Spleen (tissue), 11 donors: ENCODE data around the gene PTH1R. TPM values are rescaled to one million over a fixed set of nuclear protein-coding genes. Genes with fewer than 3 reads are reported as not detected.
A peak's percentile ranks its signal among the peaks of the same experiment; 100 is the strongest.

ENCODE experiments used
- DNase-seq: peaks from one replicate; pipeline ENCODE4 v3.0.0-alpha.2; 2020
- H3K27ac ChIP-seq, 8 donors: fragments of 200-600 bp; sonication (generic) in 7 of 8; 1 replicate in 4 of 8; 2 replicates in 4 of 8; pipeline versions ENCODE4 v1.5.0 to v1.8.0; 2016 to 2021; ENCODE audit warnings: inconsistent platforms in 4 of 8, mild to moderate bottlenecking in 4 of 8, moderate library complexity in 1 of 8
- H3K27me3 ChIP-seq, 7 donors: fragments of 200-600 bp; sonication (generic) in 6 of 7; replicated peaks in 1 of 7; 1 replicate in 4 of 7; 2 replicates in 3 of 7; pipeline versions ENCODE4 v1.5.0 to v1.8.0; 2016 to 2021; ENCODE audit warnings: inconsistent platforms in 3 of 7, mild to moderate bottlenecking in 1 of 7
- H3K36me3 ChIP-seq, 6 donors: fragments of 200-600 bp; sonication (generic) in 5 of 6; 1 replicate in 4 of 6; 2 replicates in 2 of 6; pipeline versions ENCODE4 v1.5.0 to v1.8.0; 2016 to 2021; ENCODE audit warnings: inconsistent platforms in 2 of 6
- H3K4me1 ChIP-seq, 6 donors: fragments of 200-600 bp; sonication (generic) in 5 of 6; 1 replicate in 3 of 6; 2 replicates in 3 of 6; pipeline versions ENCODE4 v1.5.0 to v1.8.0; 2016 to 2021; ENCODE audit warnings: inconsistent platforms in 3 of 6
- H3K4me3 ChIP-seq, 8 donors: fragments of 200-600 bp; sonication (generic) in 7 of 8; 1 replicate in 4 of 8; 2 replicates in 4 of 8; pipeline versions ENCODE4 v1.5.0 to v1.8.0; 2016 to 2021; ENCODE audit warnings: inconsistent platforms in 4 of 8, mild to moderate bottlenecking in 4 of 8, moderate library complexity in 2 of 8
- H3K9me3 ChIP-seq, 8 donors: fragments of 200-600 bp; sonication (generic) in 7 of 8; 1 replicate in 4 of 8; 2 replicates in 4 of 8; pipeline versions ENCODE4 v1.5.0 to v1.8.0; 2016 to 2021; ENCODE audit warnings: inconsistent platforms in 4 of 8
- CTCF ChIP-seq, 11 experiments: fragments of 200-600 bp in 7 of 11; fragments of 450-650 bp in 4 of 11; sonication (generic) in 4 of 11; IDR thresholded peaks in 8 of 11; conservative IDR thresholded peaks in 3 of 11; 1 replicate in 7 of 11; 2 replicates in 4 of 11; pipeline versions ENCODE4 v1.4.0 to v1.8.0; 2016 to 2021; ENCODE audit warnings: antibody characterized with exemption in 11 of 11, inconsistent platforms in 4 of 11, mild to moderate bottlenecking in 1 of 11
- POLR2A ChIP-seq, 3 donors: fragments of 450-650 bp; IDR thresholded peaks; one replicate each; pipeline ENCODE4 v1.5.1; 2017; ENCODE audit warnings: antibody characterized with exemption in 3 of 3, mild to moderate bottlenecking in 1 of 3
- POLR2AphosphoS5 ChIP-seq, 3 donors: sonication (generic); formaldehyde crosslinking; IDR thresholded peaks; one replicate each; pipeline ENCODE4 v1.5.1; 2017; ENCODE audit warnings: antibody characterized with exemption in 3 of 3
- WGBS, 5 donors: extraction: QIAGEN DNeasy Blood & Tissue Kit in 3 of 5; methylation state at CpG; one replicate each; pipeline versions ENCODE4 v1.1.5 to v1.1.7; 2013 to 2018; 5-methylcytosine and 5-hydroxymethylcytosine counted together
- intact Hi-C: fragments of 100-400 bp; cut with DNase I; formaldehyde crosslinking; loops from one replicate; pipeline ENCODE4 v1.15.0; 2023; ENCODE audit warnings: low total_unique reads
- polyA plus RNA-seq, 3 donors: library from polyadenylated mRNA; stranded (reverse); fragments of 200-250 nt; gene quantifications; one replicate each; pipeline ENCODE4 v1.2.1, GENCODE V29; 2013
- total RNA-seq, 7 donors: library from RNA; depleted of rRNA in 3 of 7; stranded (reverse); fragments of >200 nt in 3 of 7; fragmentation: NEBNext Ultra II Directional in 4 of 7; extraction: Animal tissue kit (Norgen Biotek cat#: 25700) in 4 of 7; gene quantifications; one replicate each; pipeline versions ENCODE4 v1.1.0 to v1.2.1, GENCODE V29; 2016 to 2021
- donor health status: healthy with polysubstance abuse.
- donor health status: DM: no; HTN: no; CAD: no; lungs with moderate emphysema.
- donor health status: DM: no; HTN: no; CAD: no.
- donor health status: Bipolar disorder and iron deficiency.
- donor health status: healthy.
- donor health status: DM: no; HTN: no; CAD: no.
- donor health status: DM: yes; HTN: yes; CAD: no.

PTH1R gene
- total and polyA plus RNA-seq, 10 donors, result 5.1 to 190 (median 34.1) TPM

- Histone ChIP-seq H3K27ac (peak overlapping the region; percentile 1 to 91 (median 80)), H3K9me3 (no peaks in the 10 kb centered on the region), H3K27me3 (no peaks in the 10 kb centered on the region), H3K4me1 (peaks cover 57 to 100% (median 92%) of the 10 kb centered on the region in 6 donors), H3K36me3 (peaks cover 0 to 16% (median 0%) of the 10 kb centered on the region in 6 donors), H3K4me3 (peak overlapping the region in 1 of 8 donors; percentile 35)
- TF ChIP-seq POLR2AphosphoS5 (IDR thresholded peaks at IDR 0.05) (no peak), CTCF (IDR thresholded peaks at IDR 0.05 in 8 of 11, conservative IDR thresholded peaks at IDR 0.05 in 3 of 11) (no peak), POLR2A (IDR thresholded peaks at IDR 0.05) (no peak)
- 53 to 58% (median 58%) methylated on average over 4 of the region's 4 CpGs for WGBS, 5 donors
- intact Hi-C loops, result no loop called here
- DNase-seq, result no peak
Observed at GRCh38 chr3:46947546-46947901, 70.0 kb downstream of the PTH1R start.

GRCh38 chr3:46947981-46948791 is 70.7 kb downstream of the PTH1R start:
- DNase-seq, result peak; percentile 82
- 44 to 59% (median 45%) methylated on average over 18 to 19 of the region's 19 CpGs for WGBS, 5 donors
- Histone ChIP-seq H3K4me1 (peaks cover 64 to 100% (median 93%) of the 10 kb centered on the region in 6 donors), H3K36me3 (peaks cover 0 to 9% (median 0%) of the 10 kb centered on the region in 6 donors), H3K27ac (peak overlapping the region; percentile 1 to 91 (median 80)), H3K27me3 (no peaks in the 10 kb centered on the region), H3K4me3 (peak overlapping the region in 1 of 8 donors; percentile 35), H3K9me3 (no peaks in the 10 kb centered on the region)
- TF ChIP-seq POLR2A (IDR thresholded peaks at IDR 0.05), result no peak
- peak in 1 of 3 donors; percentile 57 for TF ChIP-seq POLR2AphosphoS5 (IDR thresholded peaks at IDR 0.05)
- intact Hi-C loops, result no loop called here

GRCh38 chr3:46948830-46949671 is 71.5 kb downstream of the PTH1R start:
- Histone ChIP-seq H3K27ac (peak overlapping the region; percentile 60 to 91 (median 80)), H3K27me3 (no peaks in the 10 kb centered on the region), H3K36me3 (peaks cover 0 to 6% (median 0%) of the 10 kb centered on the region in 6 donors), H3K9me3 (no peaks in the 10 kb centered on the region), H3K4me3 (peak overlapping the region in 1 of 8 donors; percentile 35), H3K4me1 (peaks cover 70 to 100% (median 94%) of the 10 kb centered on the region in 6 donors)
- DNase-seq, result peak; percentile 87
- whole genome bisulfite sequencing, 5 donors, result 19 to 39% (median 28%) methylated on average over 6 of the region's 6 CpGs
- peak; percentile 53 to 83 (median 64) for TF ChIP-seq POLR2AphosphoS5 (IDR thresholded peaks at IDR 0.05)
- TF ChIP-seq POLR2A (IDR thresholded peaks at IDR 0.05), result no peak
- intact Hi-C loops, result no loop called here

- H3K27ac ChIP-seq, result peak overlapping the region in 5 of 8 donors; percentile 35 to 91 (median 85)
- H3K4me1 ChIP-seq, result peaks cover 81 to 100% (median 95%) of the 10 kb centered on the region in 6 donors
- WGBS, 5 donors, result 92 to 100% (median 93%) methylated on average over 2 of the region's 2 CpGs
Observed at GRCh38 chr3:46950177-46950576, 72.7 kb downstream of the PTH1R start.

More at GRCh38 chr3:46950177-46950576, 72.7 kb downstream of the PTH1R start:
- intact Hi-C loops, result no loop called here
- no peak overlapping the region for H3K4me3 ChIP-seq
- no peaks in the 10 kb centered on the region for H3K9me3 ChIP-seq
- no peaks in the 10 kb centered on the region for H3K27me3 ChIP-seq
- H3K36me3 ChIP-seq, result peaks cover 0 to 6% (median 0%) of the 10 kb centered on the region in 6 donors
- TF ChIP-seq POLR2AphosphoS5 (IDR thresholded peaks at IDR 0.05) (no peak), POLR2A (IDR thresholded peaks at IDR 0.05) (no peak), CTCF (IDR thresholded peaks at IDR 0.05 in 8 of 11, conservative IDR thresholded peaks at IDR 0.05 in 3 of 11) (no peak)
- DNase-seq, result peak; percentile 47
